Measurements from ENCODE around the gene LRP6.

Gene LRP6

DNA sequence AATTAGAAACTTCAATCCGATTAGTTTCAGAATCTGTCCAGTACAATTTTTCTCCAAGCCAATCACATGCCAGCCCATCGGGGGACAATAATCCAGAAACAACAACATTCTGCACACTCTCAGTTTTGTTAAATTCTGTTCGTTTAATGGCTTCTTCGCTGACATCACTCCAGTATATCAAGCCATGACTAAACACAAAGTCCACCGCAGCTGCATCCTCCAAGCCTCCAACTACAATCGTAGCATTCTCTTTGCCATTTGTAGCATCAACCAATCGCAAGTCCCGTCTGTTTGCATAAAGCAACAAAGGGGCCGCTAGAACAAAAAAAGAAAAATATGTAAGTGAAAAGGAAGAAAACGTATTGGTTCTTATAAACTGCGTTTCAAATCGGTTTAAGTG lies 22.5 kb downstream of the LRP6 start:
- Mint-ChIP-seq H3K9me3 (no peaks in the 10 kb centered on the region), H3K27me3 (peaks cover 2% of the 10 kb centered on the region), H3K36me3 (no peaks in the 10 kb centered on the region), H3K4me1 (no peaks in the 10 kb centered on the region), H3K27ac (no peak overlapping the region), H3K4me3 (no peak overlapping the region)
- DNase-seq (ENCODE audit: low spot score in 2 of 2), result no peak
- no peak for ATAC-seq (ENCODE audit: low read depth)

DNA sequence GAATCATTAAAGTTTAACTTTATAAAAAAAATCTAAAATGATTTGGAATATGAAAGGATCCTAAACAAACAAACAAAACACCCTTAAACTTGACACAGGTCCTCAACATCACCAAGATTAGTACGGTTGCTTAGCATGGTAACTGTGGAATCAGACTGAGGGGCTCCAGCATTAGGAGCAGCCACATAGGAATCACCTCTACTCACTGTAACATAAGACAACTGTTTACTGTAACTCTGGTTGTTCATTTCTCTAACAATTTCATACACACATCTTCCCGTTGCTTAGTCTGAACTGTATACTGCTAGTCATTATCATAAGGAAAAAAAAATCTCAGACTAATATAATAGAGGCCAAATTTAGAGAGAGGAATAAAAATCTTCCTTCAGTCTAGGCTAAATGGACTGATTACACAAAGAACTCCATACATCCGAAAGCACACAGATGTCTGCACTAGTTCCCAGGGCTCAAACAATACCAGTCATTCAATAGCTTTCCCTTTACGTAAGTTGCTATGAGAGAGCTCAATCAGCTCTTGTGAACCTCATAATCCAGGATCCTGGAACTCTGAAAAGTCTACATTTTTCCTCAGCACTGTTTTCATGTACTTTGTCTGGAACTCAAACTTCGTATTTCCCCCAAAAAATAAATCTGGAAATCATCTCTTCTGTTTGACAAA lies 26.0 kb downstream of the LRP6 start:
- Mint-ChIP-seq H3K36me3 (no peaks in the 10 kb centered on the region), H3K4me3 (no peak overlapping the region), H3K27me3 (peaks cover 1% of the 10 kb centered on the region), H3K4me1 (no peaks in the 10 kb centered on the region), H3K27ac (no peak overlapping the region), H3K9me3 (no peaks in the 10 kb centered on the region)
- ATAC-seq (ENCODE audit: low read depth) (no peak), DNase-seq (ENCODE audit: low spot score in 2 of 2) (no peak)

DNA sequence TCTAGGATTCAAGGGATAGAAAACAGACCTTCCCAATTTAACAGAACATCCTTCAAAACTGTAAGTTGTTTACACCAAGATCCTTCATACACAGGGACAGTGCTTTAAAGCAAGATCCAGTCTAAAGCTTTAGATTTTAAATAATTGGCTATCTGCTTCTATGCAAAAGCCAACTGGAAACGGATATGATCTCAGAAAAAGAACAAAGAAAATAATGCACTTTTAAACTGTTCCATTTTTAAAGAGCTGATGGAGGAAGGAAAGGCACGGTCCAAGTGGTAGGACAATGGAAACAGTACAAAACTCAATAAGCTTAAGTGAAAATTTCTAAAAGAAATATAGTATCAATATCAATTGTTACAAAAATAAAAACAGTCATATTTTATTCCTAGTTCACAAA lies 27.7 kb downstream of the LRP6 start:
- Mint-ChIP-seq H3K27me3 (peaks cover 1% of the 10 kb centered on the region), H3K27ac (no peak overlapping the region), H3K36me3 (no peaks in the 10 kb centered on the region), H3K4me1 (no peaks in the 10 kb centered on the region), H3K4me3 (no peak overlapping the region), H3K9me3 (no peaks in the 10 kb centered on the region)
- ATAC-seq (ENCODE audit: low read depth) (no peak), DNase-seq (ENCODE audit: low spot score in 2 of 2) (no peak)

DNA sequence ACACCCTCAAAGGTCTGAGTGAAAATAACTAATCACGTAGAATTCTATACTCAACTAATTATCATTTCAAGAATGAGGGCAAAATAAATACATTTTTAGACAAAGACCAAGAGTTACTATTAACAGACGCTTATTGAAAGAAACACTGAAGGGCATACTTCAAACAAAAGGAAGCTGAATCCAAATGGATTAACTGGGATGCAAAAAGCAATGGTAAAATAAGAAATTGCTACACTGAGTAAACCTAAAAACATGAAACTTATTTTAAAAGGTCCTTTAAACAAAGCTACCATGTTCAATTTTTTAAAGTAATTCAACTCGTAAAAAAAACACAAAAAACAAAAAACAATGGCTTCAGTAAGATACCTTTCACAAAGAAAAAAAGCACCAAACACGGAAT lies 28.2 kb downstream of the LRP6 start:
- no peak overlapping the region for H3K4me3 Mint-ChIP-seq
- no peaks in the 10 kb centered on the region for H3K4me1 Mint-ChIP-seq

DNA sequence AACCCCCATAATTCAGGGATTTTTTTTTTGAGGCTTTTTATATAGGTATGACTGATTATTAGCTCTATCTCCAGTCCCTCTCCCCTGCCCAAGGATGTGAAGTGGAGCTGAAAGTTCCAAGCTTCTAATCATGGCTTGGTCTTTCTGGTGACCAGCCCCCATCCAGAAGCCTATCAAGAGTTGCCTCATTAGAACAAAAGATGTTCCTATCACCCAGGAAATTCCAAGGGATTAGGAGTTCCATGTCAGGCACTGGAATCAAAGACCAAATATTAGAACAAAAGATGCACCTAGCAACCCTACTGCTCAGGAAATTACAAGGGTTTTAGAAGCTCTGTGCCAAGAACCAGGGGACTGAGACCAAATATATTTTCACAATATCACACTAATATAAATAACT lies 29.9 kb downstream of the LRP6 start:
- Mint-ChIP-seq H3K9me3 (no peaks in the 10 kb centered on the region), H3K27ac (no peak overlapping the region), H3K36me3 (no peaks in the 10 kb centered on the region), H3K4me3 (no peak overlapping the region), H3K4me1 (no peaks in the 10 kb centered on the region), H3K27me3 (peaks cover 3% of the 10 kb centered on the region)
- no peak for DNase-seq (ENCODE audit: low spot score in 2 of 2)
- ATAC-seq (ENCODE audit: low read depth), result no peak

More for the DNA sequence above, 28.2 kb downstream of the LRP6 start:
- DNase-seq (ENCODE audit: low spot score in 2 of 2) (no peak), ATAC-seq (ENCODE audit: low read depth) (no peak)
- Mint-ChIP-seq H3K27me3 (peaks cover 1% of the 10 kb centered on the region), H3K36me3 (no peaks in the 10 kb centered on the region), H3K27ac (no peak overlapping the region), H3K9me3 (no peaks in the 10 kb centered on the region)

DNA sequence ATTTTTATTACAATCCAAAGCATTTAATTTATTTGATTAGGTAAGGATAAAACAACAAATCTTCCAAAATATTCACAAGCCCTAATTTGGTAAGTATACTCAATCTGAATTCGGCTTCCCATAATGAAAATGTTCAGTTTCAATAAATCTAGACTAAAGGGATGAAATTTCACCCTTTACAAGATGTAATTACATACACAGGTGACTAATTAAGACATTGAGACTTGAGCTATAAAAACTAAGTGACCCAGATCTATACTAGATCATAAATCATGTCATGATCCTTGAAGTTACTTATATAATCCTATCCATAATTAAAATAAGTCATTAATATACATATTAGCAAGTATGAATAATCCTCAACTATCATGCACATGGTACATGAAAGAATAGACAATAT lies 36.6 kb downstream of the LRP6 start:
- ATAC-seq (ENCODE audit: low read depth), result no peak
- Mint-ChIP-seq H3K9me3 (peaks cover 3% of the 10 kb centered on the region), H3K4me3 (no peak overlapping the region), H3K36me3 (peaks cover 3% of the 10 kb centered on the region), H3K4me1 (no peaks in the 10 kb centered on the region), H3K27ac (no peak overlapping the region), H3K27me3 (peaks cover 3% of the 10 kb centered on the region)
- no peak for DNase-seq (ENCODE audit: low spot score in 2 of 2)

DNA sequence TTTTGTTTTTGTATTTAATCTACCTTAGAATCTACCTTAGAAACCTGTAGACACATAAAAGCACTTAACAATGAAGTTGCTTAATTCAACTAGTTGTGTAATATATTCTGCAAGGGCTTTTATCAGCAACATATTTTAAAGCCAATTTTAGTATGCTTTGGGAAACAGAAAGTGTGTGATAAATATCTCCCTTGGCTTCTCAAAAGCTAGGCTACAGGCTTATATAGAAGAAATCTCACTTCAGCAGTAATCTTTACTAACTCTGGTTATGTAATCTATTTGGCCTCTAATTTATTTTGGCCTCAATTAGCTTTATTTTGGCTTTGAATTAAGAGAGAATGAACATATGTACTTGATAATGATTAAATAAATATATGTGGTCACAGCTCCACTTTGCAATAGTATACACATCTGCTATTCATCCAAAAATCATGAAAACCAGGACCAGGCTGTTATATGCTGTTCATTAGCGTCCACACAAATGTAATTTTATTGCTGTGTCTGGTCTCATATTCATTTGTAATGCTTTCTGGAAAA lies 37.2 kb downstream of the LRP6 start:
- H3K27me3 Mint-ChIP-seq, result peaks cover 3% of the 10 kb centered on the region
- peaks cover 3% of the 10 kb centered on the region for H3K9me3 Mint-ChIP-seq
- no peak for DNase-seq (ENCODE audit: low spot score in 2 of 2)
- H3K36me3 Mint-ChIP-seq, result peaks cover 3% of the 10 kb centered on the region
- no peak overlapping the region for H3K4me3 Mint-ChIP-seq
- ATAC-seq (ENCODE audit: low read depth), result no peak
- H3K27ac Mint-ChIP-seq, result no peak overlapping the region
- no peaks in the 10 kb centered on the region for H3K4me1 Mint-ChIP-seq

DNA sequence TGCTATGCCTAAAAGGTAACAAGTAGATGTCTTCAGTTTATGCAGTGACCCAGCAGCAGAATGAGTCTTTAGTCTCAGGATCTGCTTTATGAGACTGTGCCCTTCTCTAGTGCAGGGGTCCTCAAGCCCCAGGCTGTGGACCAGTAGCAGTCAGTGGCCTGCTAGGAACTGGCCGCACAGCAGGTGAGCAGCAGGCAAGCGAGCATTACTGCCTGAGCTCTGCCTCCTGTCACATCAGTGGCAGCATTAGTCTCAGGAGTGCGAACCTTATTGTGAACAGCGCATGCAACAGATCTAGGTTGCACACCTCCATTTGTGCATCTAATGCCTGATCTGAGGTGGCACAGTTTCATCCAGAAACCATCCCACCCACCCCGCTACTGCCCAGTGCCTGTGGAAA lies 38.4 kb downstream of the LRP6 start:
- H3K4me3 Mint-ChIP-seq, result no peak overlapping the region
- no peaks in the 10 kb centered on the region for H3K4me1 Mint-ChIP-seq
- peaks cover 3% of the 10 kb centered on the region for H3K36me3 Mint-ChIP-seq
- DNase-seq (ENCODE audit: low spot score in 2 of 2), result no peak
- no peak for ATAC-seq (ENCODE audit: low read depth)
- H3K9me3 Mint-ChIP-seq, result peaks cover 3% of the 10 kb centered on the region
- no peak overlapping the region for H3K27ac Mint-ChIP-seq
- H3K27me3 Mint-ChIP-seq, result peaks cover 6% of the 10 kb centered on the region

DNA sequence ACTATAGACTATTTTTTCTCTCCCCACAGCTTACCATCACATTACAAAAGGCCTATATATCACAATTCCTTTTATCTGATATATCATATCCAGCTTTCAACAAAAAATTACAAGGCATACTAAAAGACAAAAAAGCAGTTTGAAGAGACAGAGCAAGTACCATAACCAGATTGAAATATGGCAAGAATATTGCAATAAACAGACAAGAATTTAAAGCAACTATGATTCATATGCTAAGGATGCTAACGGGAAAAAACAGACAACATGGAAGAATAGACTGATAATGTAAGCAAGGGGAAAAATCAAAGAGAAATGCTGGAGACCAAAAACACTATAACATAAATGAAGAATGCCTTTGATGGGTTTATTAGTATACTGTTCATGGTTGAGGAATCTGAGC lies 40.7 kb downstream of the LRP6 start:
- ATAC-seq (ENCODE audit: low read depth) (no peak), DNase-seq (ENCODE audit: low spot score in 2 of 2) (no peak)
- Mint-ChIP-seq H3K4me1 (no peaks in the 10 kb centered on the region), H3K4me3 (no peak overlapping the region), H3K36me3 (peaks cover 3% of the 10 kb centered on the region), H3K9me3 (peaks cover 3% of the 10 kb centered on the region), H3K27ac (no peak overlapping the region), H3K27me3 (peaks cover 7% of the 10 kb centered on the region)

DNA sequence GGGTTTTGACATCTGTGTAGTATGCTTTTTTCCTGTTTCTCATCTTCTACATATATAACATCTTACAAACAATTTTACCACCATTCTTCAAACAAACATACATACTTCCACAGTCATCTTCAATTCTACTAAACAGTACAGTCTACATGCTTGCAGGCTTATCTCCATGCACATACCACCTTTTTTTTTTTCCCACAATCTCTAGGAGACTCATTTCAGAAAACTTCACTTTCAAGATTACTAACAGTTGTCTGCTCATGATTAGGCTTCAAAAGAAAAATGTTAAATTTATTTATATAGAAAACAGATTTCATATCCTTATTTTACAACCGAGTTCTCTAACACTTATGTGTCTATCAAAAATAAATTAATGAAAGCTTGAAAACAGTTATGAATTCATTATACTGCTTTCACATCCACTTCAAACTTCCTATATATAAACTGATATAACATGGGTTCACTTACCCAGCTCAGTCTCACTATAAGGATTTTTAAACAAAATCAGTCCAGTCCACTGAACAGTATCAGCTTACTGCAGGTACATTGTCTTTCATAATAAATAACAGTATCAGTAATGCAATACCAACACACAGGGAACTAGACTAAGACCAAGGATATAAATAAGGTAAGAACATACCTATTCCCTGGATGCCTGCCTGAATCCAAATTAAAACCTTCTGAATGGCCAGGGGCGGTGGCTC lies 42.5 kb downstream of the LRP6 start:
- Mint-ChIP-seq H3K9me3 (peaks cover 3% of the 10 kb centered on the region), H3K4me1 (no peaks in the 10 kb centered on the region), H3K27ac (no peak overlapping the region), H3K36me3 (peaks cover 5% of the 10 kb centered on the region), H3K27me3 (peaks cover 13% of the 10 kb centered on the region), H3K4me3 (no peak overlapping the region)
- no peak for DNase-seq (ENCODE audit: low spot score in 2 of 2)
- no peak for ATAC-seq (ENCODE audit: low read depth)

DNA sequence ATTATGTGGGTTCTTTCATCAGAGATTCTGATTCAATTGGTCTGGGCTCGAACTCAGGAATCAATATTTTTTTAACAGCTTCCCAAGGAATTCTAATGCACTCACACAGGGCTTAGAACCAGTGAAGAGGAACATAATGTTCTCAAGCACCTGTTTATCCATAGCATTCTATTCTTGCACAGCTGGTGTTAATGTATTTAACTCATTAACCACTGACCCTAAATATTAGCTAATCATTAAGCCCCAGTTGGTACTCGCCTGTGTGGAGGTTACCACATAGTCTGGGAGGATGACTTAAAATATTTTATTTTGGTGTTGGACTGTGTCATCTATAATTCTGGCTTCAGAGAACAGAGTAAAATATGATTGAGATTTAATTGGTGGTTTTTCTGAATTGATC lies 45.3 kb downstream of the LRP6 start:
- Mint-ChIP-seq H3K36me3 (peaks cover 6% of the 10 kb centered on the region), H3K4me3 (no peak overlapping the region), H3K4me1 (no peaks in the 10 kb centered on the region), H3K27ac (no peak overlapping the region), H3K9me3 (peaks cover 5% of the 10 kb centered on the region), H3K27me3 (peaks cover 14% of the 10 kb centered on the region)
- no peak for ATAC-seq (ENCODE audit: low read depth)
- no peak for DNase-seq (ENCODE audit: low spot score in 2 of 2)

DNA sequence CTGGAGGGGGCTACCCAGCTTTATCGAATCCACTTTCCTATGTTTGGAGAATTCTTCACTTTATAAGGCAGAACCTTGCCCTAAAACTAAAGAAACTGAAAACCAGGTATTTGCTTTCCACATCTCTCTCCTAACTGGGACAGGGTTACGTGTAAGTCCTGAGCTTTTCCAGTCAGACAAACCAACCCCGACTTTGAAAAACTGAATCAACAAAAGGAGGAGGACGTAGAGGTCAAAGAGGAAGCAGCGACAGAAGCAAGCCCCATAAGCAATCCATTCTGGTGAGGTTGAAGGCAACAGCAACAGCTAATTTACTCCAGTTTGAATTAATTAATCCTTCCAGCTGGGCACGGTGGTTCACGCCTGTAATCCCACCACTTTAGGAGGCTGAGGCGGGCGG lies 47.2 kb downstream of the LRP6 start:
- Mint-ChIP-seq H3K4me1 (peaks cover 2% of the 10 kb centered on the region), H3K4me3 (no peak overlapping the region), H3K9me3 (peaks cover 2% of the 10 kb centered on the region), H3K27ac (no peak overlapping the region), H3K36me3 (peaks cover 4% of the 10 kb centered on the region), H3K27me3 (peaks cover 14% of the 10 kb centered on the region)
- no peak for DNase-seq (ENCODE audit: low spot score in 2 of 2)
- ATAC-seq (ENCODE audit: low read depth), result no peak

DNA sequence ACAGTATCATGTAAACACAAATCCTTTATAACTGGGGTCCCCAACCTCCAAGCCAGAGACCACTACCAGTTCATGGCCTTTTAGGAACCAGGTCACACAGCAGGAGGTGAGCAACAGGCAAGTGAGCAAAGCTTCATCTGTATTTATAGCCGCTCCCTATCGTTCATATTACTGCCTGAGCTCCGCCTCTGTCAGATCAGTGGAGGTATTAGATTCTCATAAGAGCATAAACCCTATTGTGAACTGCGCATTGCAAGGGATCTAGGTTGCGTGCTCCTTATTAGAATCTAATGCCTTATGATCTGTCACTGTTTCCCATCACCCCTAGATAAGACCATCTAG lies 49.9 kb downstream of the LRP6 start:
- ATAC-seq (ENCODE audit: low read depth) (no peak), DNase-seq (ENCODE audit: low spot score in 2 of 2) (no peak)
- Mint-ChIP-seq H3K4me3 (no peak overlapping the region), H3K4me1 (peaks cover 2% of the 10 kb centered on the region), H3K36me3 (peaks cover 4% of the 10 kb centered on the region), H3K9me3 (peaks cover 2% of the 10 kb centered on the region), H3K27ac (no peak overlapping the region), H3K27me3 (peaks cover 11% of the 10 kb centered on the region)

DNA sequence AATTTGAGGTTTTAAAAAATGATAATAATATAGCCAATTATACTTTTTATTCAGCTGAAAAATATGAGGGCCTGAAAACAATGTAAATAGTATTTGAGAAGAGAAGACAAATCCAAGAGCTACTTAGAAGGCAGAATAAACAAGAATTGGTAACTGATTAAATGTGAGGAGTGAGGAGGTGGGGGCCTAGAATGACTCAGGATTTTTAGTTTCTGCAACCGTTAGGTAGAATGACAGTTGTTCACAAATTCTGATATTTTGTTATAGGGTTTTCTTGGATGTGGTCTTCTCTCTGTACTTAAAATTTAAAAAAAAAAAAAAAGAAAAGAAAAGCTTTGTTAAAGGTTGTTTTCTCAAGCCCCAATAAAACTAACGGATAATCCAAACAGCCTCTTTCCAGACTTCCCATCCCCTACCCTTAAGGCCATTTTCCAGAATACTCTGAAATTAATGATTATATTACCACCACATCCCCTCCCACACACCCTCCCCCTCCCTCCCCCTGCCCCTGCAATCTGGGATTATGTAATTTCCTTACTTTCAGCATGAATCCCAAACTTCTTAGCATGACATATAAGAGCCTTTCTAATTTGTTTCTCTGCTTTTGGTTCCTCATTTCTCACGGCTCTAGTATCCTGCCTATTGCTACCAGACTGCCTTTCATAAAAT lies 50.4 kb downstream of the LRP6 start:
- Mint-ChIP-seq H3K4me3 (no peak overlapping the region), H3K27ac (peak overlapping the region; percentile 26), H3K36me3 (peaks cover 4% of the 10 kb centered on the region), H3K27me3 (peaks cover 11% of the 10 kb centered on the region), H3K9me3 (peaks cover 2% of the 10 kb centered on the region), H3K4me1 (peaks cover 2% of the 10 kb centered on the region)
- ATAC-seq (ENCODE audit: low read depth), result no peak
- DNase-seq (ENCODE audit: low spot score in 2 of 2), result no peak

Data from memory B cell (primary cell).